ENCODE results near the gene MAPK11.

The MAPK11 gene

GRCh38 chr22:50303515-50303847 is 33.3 kb upstream of the MAPK11 start:
- peak overlapping the region; percentile 98 for H3K27ac ChIP-seq
- no peak for TF ChIP-seq ZFX (IDR thresholded peaks at IDR 0.05)
- TF ChIP-seq, protein P1, sequence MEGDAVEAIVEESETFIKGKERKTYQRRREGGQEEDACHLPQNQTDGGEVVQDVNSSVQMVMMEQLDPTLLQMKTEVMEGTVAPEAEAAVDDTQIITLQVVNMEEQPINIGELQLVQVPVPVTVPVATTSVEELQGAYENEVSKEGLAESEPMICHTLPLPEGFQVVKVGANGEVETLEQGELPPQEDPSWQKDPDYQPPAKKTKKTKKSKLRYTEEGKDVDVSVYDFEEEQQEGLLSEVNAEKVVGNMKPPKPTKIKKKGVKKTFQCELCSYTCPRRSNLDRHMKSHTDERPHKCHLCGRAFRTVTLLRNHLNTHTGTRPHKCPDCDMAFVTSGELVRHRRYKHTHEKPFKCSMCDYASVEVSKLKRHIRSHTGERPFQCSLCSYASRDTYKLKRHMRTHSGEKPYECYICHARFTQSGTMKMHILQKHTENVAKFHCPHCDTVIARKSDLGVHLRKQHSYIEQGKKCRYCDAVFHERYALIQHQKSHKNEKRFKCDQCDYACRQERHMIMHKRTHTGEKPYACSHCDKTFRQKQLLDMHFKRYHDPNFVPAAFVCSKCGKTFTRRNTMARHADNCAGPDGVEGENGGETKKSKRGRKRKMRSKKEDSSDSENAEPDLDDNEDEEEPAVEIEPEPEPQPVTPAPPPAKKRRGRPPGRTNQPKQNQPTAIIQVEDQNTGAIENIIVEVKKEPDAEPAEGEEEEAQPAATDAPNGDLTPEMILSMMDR (conservative IDR thresholded peaks at IDR 0.05) = no peak

DNA sequence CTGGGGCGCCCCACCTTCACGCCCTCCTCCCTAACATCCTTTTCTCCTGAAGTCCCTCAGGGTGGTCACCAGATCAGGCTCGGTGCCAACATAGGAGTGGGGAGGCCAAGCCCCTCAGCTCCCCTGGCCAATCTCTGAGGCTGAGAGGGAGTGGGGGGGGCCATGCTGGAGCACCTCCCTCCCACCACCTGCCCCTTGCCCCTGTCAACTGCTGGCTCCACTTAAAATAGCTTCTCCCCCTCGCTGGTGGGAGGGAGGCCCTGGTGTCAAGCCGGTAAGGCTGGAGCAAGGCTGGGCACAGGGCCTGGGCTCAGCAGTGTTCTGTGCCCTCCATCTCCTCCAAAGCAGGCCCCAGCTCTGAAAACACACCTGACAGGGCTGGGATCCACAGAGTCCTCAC is 32.4 kb upstream of the MAPK11 start:
- peak overlapping the region; percentile 98 for H3K27ac ChIP-seq

DNA sequence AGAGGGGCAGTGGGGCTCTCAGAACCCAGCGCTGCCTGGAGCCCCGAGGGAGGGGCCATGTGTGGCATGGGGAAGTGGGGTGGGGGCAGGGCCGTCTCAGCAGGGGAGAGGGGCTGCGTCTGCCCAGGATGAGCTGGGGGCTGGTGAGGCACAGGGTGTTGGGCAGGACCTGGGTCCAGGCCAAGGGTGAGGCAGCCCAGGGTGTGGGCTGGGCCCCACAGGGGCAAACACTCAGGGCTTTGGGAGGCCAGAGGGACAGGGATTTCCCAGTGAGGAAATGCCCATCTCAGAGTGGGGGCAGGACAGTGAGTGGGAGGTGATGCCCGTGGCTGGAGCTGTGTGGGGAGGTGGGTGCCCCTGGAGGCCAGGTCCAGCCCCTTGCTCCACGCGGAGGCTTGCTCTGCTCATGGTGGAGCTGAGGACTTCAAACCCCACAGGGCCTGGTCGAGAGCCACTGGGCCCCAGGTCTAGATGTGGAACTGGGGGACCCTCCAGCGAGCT is 31.9 kb upstream of the MAPK11 start:
- no peak for TF ChIP-seq ZFX (IDR thresholded peaks at IDR 0.05)
- TF ChIP-seq, protein P1 (conservative IDR thresholded peaks at IDR 0.05) = no peak

More for the DNA sequence above, 32.4 kb upstream of the MAPK11 start:
- TF ChIP-seq, protein P1 (conservative IDR thresholded peaks at IDR 0.05) = no peak
- no peak for TF ChIP-seq ZFX (IDR thresholded peaks at IDR 0.05)

DNA sequence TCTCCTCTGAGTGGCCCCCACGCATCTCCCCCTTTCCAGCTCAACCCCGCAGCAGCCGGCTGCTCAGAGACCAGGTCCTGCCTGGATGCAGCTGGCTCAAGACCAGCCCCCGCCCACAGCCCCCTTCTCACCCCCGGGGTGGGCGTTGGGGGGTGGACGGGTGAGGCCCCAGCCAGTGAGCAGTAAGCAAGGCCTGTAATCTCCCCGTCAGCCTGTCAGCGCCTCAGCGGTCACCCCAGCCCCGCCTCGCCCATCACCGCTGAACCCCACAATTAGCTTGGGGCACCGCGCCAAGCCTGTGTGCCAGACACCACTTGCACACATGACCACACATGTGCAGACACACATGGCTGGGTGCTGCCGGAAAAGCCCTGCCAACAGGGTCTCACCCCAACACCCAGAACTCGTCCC is 31.4 kb upstream of the MAPK11 start:
- TF ChIP-seq, protein P1 (conservative IDR thresholded peaks at IDR 0.05) = no peak
- no peak for TF ChIP-seq ZFX (IDR thresholded peaks at IDR 0.05)
- peak overlapping the region; percentile 98 for H3K27ac ChIP-seq

More for the DNA sequence above, 31.9 kb upstream of the MAPK11 start:
- peak overlapping the region; percentile 98 for H3K27ac ChIP-seq

GRCh38 chr22:50300620-50301257 is 30.6 kb upstream of the MAPK11 start:
- H3K27ac ChIP-seq = no peak overlapping the region
- no peak for TF ChIP-seq ZFX (IDR thresholded peaks at IDR 0.05)
- TF ChIP-seq, protein P1 (conservative IDR thresholded peaks at IDR 0.05) = no peak

- TF ChIP-seq, protein P1 (conservative IDR thresholded peaks at IDR 0.05) = no peak
- TF ChIP-seq ZFX (IDR thresholded peaks at IDR 0.05) = no peak
- no peak overlapping the region for H3K27ac ChIP-seq
These were observed 29.8 kb upstream of the MAPK11 start for GRCh38 chr22:50299785-50300619.
